Measurements from ENCODE around the gene ZNF385B.

The ZNF385B gene

DNA sequence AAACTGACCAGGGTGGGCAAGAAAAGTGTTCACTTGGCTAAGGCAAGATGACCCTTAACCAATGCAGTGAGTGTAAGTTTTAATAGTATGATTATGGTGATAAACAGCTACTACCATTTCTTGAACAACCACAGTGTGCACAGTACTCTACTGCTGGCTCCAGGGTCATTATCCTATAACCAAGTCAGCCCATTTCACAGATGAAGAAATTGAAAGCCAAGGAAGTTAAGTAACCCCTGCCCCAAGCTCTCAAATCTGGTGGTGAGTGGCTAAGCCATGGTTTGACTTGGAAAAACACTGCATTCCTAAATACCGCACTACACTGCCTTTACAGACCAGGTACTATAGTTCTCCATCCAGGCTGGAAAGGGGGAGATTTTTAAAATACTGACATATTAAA lies 5.7 kb downstream of the ZNF385B start:
- DNase-seq = no peak

DNA sequence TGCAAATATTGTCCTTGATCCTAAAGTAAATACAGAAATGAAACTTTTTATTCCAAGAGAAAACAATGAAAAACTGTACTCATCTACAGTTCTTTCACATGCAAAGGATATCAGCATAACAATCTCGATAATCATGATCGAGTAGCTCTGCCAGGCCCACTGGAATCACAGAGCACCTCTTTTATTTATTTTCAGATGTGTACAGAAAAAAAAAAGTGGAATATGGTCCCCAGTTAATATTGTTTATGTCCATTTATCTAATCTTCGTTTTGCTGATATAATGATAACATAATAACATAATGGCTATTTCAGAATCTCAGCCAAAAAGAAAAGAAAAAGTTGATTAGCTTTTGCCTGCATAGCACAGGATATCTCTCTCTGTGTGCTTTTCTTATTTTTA lies 6.5 kb downstream of the ZNF385B start:
- no peak for DNase-seq

DNA sequence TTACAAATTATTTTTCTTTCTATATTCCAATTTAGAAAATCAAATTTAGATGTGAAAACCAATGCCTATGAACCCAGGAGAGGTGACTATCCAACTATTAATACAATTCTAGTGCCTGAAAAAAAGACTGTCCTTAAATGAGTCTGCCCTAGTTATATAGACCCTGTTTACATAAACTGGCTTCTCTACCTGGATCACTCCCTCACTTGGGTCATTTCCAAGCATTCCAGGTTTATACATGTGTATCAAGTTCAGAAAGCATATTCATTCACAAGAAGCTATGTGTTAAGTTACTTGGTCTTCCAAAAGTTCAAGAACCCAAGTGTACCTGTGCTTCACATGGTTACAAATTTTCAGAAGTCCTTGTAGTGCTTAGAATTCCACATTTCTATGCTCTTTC lies 8.3 kb downstream of the ZNF385B start:
- no peak for DNase-seq

DNA sequence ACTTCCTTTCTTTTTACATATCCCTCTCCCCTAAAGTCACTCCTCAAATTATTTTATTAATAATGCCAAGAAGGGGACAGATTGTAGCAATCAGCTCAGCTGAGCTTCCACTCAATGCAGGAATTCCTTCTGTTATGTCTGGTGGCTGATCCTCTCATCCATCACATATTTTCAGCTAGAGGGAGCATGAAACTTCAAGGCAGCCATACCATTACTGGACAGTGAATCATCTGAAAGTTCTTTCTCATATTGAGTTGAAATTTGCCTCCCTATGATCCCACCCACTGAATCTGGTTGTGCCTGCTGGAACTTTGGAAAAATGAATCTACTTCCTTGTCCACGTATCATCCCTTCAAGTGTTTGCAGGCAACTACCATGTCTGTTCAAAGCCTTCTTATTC lies 11.2 kb downstream of the ZNF385B start:
- no peak for DNase-seq

DNA sequence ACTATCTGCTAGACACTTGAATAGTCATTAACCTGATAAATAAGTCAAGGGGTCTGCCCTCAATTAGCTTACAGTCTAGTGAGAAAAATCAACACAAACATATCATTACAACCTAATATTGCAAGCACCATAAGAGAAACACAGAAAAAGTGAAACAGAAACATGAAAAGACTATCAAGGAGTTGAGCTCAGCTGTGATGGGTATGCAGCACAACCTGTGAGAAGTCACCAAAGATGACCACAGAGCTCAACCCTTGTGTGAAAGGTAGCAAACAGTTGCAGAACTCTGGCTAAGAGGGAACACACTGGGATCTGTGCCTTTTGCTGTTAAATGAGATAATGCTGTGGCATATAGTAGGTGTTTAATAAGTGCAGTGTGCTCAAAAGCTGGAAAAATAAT lies 11.7 kb downstream of the ZNF385B start:
- no peak for DNase-seq

- DNase-seq = no peak
Measured at GRCh38 chr2:179843541-179843940, 17.9 kb downstream of the ZNF385B start.

DNA sequence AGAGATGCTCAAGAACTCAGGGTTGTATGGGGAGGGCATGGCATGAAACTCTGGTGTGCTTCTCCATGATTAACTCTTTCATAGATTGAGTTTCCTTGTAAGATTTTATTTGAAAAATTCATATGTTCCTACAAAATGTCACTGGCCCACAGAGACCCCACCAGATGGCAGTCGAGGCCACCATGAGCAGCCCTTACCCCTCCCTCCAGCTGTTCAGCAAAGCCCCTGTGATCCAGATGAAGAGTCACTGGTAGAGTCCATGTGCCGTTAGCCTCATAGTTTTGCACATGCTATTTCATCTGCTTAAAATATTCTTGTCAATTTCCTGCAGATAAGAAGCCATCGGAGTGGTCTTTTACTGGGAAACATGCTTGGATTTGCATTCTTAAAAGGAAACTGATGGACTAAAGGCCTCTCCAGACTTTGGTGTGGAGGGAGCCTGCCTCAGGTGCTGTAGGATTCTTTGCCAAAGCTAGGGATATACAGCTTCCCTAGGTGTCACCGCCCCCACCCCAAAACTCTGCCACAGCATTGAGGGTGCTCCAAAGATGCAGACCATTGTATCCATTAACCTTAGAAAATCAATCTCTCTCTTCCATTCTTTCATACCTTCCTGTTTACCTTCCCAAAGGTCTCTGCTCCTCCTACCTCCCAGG lies 18.8 kb downstream of the ZNF385B start:
- no peak for DNase-seq

DNA sequence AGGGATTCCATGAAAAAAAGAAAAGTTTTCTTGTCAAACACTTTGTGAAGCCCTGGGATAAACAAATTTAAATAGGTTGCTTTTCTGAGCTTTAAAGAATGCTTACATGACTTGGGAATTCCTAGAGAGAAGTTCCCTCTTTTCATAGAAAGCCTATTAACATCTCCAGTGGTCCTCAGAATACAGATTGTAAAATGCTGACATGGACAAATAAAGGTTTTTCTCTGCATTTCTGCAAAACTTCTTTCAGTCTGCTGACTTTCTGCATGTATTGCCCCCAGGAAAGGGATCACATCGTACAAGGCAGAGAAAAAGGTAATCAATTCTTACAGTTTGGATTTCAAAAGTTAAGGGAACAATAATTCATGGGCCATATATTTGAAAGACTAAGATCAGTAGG lies 20.6 kb downstream of the ZNF385B start:
- no peak for DNase-seq

DNA sequence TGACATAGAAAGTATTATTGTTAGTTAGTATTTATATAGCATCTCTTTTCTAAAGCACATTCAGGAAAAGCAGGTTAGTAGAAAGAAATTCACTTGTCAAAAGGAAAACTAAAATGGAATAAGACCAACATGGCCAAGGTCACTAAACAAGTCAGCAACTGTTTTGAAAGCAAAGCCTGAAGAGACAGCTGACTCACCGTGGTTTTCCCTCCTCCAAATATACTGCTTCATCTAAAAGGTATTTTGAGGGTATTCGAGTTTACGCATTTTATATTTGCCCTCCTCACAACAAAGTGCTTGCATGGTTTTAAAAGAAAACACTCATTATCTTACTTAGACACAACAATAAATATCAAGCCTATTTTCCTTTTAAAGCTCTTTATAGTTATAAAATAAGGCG lies 24.0 kb downstream of the ZNF385B start:
- DNase-seq = no peak

GRCh38 chr2:179830043-179830787 lies 31.2 kb downstream of the ZNF385B start:
- no peak for DNase-seq

DNA sequence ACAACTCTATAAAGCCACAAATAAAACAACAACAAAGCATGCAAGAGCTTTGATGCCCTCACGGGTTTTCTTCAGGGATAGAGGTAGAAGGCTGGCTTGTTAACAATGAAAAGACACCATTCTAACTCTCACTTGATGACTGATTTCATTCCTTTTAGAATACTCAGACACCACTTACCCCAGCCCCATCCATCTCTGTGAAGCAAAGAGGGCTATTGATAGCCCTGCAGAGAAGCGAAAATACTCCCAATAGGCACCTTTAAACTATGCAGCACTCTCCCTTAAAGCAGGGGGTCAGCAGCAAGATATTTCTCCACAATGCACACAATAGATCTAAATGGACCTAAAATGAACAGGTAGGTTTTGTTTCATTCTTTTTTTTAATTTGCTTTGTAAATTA lies 35.1 kb downstream of the ZNF385B start:
- no peak for DNase-seq

GRCh38 chr2:179825494-179825893 lies 35.9 kb downstream of the ZNF385B start:
- DNase-seq = no peak

GRCh38 chr2:179824961-179825360 lies 36.5 kb downstream of the ZNF385B start:
- DNase-seq = no peak

- DNase-seq = no peak
Measured at GRCh38 chr2:179822540-179822939, 38.9 kb downstream of the ZNF385B start.

- no peak for DNase-seq
Measured at GRCh38 chr2:179818546-179818945, 42.9 kb downstream of the ZNF385B start.

- no peak for DNase-seq
Measured at GRCh38 chr2:179817181-179817841, 44.1 kb downstream of the ZNF385B start.

DNA sequence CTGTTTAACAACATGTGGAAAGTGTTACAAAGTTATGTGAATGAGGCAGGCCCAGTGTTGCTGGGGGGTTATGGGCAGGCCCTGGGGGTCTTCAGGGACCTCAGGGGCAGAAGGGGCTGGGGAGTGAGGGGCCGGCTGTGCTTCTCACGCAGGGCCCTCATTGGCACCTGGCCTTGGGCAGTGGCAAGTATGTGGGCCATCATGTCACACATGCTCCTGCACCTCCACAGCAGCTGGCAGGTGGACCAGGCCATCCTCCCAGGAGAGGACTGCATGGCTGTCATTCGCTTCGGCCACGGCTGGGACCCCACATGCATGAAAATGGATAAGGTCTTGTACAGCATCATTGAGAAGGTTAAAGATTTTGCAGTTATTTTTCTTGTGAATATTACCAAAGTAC lies 47.4 kb downstream of the ZNF385B start:
- no peak for DNase-seq

DNA sequence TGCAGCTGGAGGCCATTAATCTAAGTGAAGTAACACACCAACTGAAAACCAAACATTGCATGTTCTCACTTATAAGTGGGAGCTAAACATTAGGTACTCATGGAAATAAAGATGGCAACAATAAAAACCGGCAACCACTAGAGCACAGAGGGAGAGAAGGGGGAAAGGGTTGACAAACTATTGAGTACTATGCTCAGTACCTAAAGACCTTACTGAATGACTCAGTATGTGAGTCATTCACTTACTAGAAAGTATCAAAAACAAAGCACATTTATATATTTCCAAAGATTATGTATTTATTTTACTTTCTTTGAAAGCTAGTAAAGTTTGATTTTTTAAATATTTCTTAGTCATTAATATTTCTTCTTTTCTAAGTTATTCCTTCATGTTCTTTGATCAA lies 48.9 kb downstream of the ZNF385B start:
- no peak for DNase-seq

GRCh38 chr2:179811042-179811441 lies 50.4 kb downstream of the ZNF385B start:
- DNase-seq = no peak

DNA sequence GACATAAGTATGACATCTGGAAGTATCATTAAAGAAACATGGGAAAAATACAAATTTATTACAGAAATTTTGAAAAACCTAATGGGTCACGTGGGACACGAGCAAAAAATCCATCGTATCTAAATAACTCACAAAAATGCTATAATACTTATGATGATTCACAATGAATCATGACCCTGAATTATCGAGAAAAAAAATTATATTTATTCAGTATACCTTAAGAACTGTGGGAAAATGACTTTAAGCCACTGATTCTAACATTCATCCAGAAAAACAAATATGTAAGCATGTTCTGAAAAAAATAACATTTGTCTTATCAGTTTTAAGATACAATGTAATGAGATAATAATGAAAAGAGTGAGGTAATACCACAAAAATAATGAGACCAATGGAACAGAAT lies 51.8 kb downstream of the ZNF385B start:
- DNase-seq = no peak

DNA sequence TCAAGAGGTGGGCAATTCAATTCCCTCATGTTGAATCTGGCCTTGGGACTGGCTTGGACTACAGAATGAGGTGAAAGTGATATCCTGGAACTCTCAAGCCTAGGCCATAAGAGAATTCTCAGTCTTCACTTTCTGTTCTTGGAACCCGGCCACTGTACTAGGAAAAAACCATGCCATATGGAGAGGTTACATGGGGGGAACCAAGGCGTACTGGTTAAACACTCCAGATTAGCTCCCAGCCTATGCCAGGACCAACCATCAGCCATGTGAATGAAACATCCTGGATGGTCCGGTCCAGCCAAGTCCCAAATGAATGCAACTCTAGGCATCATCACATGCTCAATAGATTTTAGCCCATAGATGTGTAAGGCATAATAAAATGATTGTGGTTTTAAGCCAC lies 56.4 kb downstream of the ZNF385B start:
- no peak for DNase-seq

GRCh38 chr2:179804206-179804605 lies 57.2 kb downstream of the ZNF385B start:
- no peak for DNase-seq

DNA sequence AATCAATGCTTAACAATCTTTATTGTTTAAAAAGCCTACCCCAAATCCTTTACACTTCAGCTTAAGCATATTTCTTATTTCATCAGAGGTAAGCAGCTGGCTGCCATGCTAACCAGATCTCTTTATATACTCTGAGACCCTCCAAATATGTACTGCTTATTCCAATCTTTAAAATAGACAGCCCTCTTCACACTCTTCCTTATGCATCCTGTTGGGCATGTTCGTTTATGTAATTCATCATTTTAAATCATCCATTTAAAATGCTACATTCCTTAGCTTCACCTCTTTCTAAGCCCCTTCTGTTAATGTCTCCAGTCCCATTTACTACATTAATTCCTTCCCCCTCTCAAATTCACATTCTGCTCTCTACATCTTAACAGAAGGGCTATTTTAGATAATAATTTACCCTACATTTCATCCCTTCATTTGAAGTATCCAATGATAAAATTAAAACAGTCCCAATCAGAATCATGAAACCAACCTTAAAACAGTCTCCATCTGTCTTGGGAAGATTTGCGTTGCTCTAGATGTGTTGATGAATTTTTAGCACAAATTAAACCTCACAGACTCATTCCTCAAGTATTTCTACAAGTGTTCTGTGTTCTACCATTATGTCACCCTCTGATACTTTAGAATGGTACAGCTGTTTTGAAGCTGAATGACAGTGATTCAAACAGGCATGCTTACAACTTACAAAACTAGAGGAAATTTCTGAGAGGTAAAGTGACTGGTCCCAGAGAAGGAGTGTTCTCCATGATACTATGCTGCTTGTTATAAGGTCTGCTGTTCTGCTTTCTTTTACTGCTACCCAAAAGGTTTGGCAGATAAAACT lies 59.1 kb downstream of the ZNF385B start:
- DNase-seq = no peak

Measured in CD4-positive, alpha-beta T cell treated with Interleukin-1 beta for 1 hour (primary cell).